ENCODE data around the gene INSIG2.

The INSIG2 gene

GRCh38 chr2:118145806-118146205 lies 57.5 kb downstream of the INSIG2 start:
- no peaks in the 10 kb centered on the region for H3K36me3 ChIP-seq (ENCODE audit: insufficient read depth, low read length)
- no peak overlapping the region for H3K9ac ChIP-seq (ENCODE audit: low read depth, low read length)
- H3K27me3 ChIP-seq (ENCODE audit: control insufficient read depth, insufficient read depth, low read length) = peaks cover 20% of the 10 kb centered on the region
- no peaks in the 10 kb centered on the region for H3K9me3 ChIP-seq (replicated peaks; ENCODE audit: low read length)
- no peak overlapping the region for H3K4me3 ChIP-seq (ENCODE audit: low read length)
- no peak overlapping the region for H3K4me2 ChIP-seq (ENCODE audit: low read length)
- H3K4me1 ChIP-seq (ENCODE audit: control insufficient read depth, insufficient read depth, low read length) = no peaks in the 10 kb centered on the region

GRCh38 chr2:118146315-118147283 lies 58.3 kb downstream of the INSIG2 start:
- no peak overlapping the region for H3K4me3 ChIP-seq (ENCODE audit: low read length)
- no peaks in the 10 kb centered on the region for H3K36me3 ChIP-seq (ENCODE audit: insufficient read depth, low read length)
- no peaks in the 10 kb centered on the region for H3K4me1 ChIP-seq (ENCODE audit: control insufficient read depth, insufficient read depth, low read length)
- no peak overlapping the region for H3K9ac ChIP-seq (ENCODE audit: low read depth, low read length)
- H3K9me3 ChIP-seq (replicated peaks; ENCODE audit: low read length) = no peaks in the 10 kb centered on the region
- H3K27me3 ChIP-seq (ENCODE audit: control insufficient read depth, insufficient read depth, low read length) = peaks cover 20% of the 10 kb centered on the region
- H3K4me2 ChIP-seq (ENCODE audit: low read length) = no peak overlapping the region

- Histone ChIP-seq H3K9ac (ENCODE audit: low read depth, low read length) (no peak overlapping the region), H3K4me1 (ENCODE audit: control insufficient read depth, insufficient read depth, low read length) (no peaks in the 10 kb centered on the region), H3K9me3 (replicated peaks; ENCODE audit: low read length) (no peaks in the 10 kb centered on the region), H3K27me3 (ENCODE audit: control insufficient read depth, insufficient read depth, low read length) (peaks cover 20% of the 10 kb centered on the region), H3K4me3 (ENCODE audit: low read length) (no peak overlapping the region), H3K4me2 (ENCODE audit: low read length) (no peak overlapping the region), H3K36me3 (ENCODE audit: insufficient read depth, low read length) (no peaks in the 10 kb centered on the region)
Observed at GRCh38 chr2:118148133-118148532, 59.9 kb downstream of the INSIG2 start.

- Histone ChIP-seq H3K9me3 (replicated peaks; ENCODE audit: low read length) (no peaks in the 10 kb centered on the region), H3K27me3 (ENCODE audit: control insufficient read depth, insufficient read depth, low read length) (peaks cover 20% of the 10 kb centered on the region), H3K4me3 (ENCODE audit: low read length) (no peak overlapping the region), H3K4me2 (ENCODE audit: low read length) (no peak overlapping the region), H3K4me1 (ENCODE audit: control insufficient read depth, insufficient read depth, low read length) (no peaks in the 10 kb centered on the region), H3K36me3 (ENCODE audit: insufficient read depth, low read length) (no peaks in the 10 kb centered on the region), H3K9ac (ENCODE audit: low read depth, low read length) (no peak overlapping the region)
Observed at GRCh38 chr2:118148809-118149208, 60.5 kb downstream of the INSIG2 start.

GRCh38 chr2:118150294-118150693 lies 62.0 kb downstream of the INSIG2 start:
- Histone ChIP-seq H3K36me3 (ENCODE audit: insufficient read depth, low read length) (no peaks in the 10 kb centered on the region), H3K4me2 (ENCODE audit: low read length) (no peak overlapping the region), H3K9me3 (replicated peaks; ENCODE audit: low read length) (no peaks in the 10 kb centered on the region), H3K27me3 (ENCODE audit: control insufficient read depth, insufficient read depth, low read length) (peaks cover 20% of the 10 kb centered on the region), H3K4me1 (ENCODE audit: control insufficient read depth, insufficient read depth, low read length) (no peaks in the 10 kb centered on the region), H3K4me3 (ENCODE audit: low read length) (no peak overlapping the region), H3K9ac (ENCODE audit: low read depth, low read length) (no peak overlapping the region)

- no peak overlapping the region for H3K9ac ChIP-seq (ENCODE audit: low read depth, low read length)
- no peaks in the 10 kb centered on the region for H3K9me3 ChIP-seq (replicated peaks; ENCODE audit: low read length)
- H3K4me1 ChIP-seq (ENCODE audit: control insufficient read depth, insufficient read depth, low read length) = no peaks in the 10 kb centered on the region
- H3K36me3 ChIP-seq (ENCODE audit: insufficient read depth, low read length) = no peaks in the 10 kb centered on the region
- peaks cover 14% of the 10 kb centered on the region for H3K27me3 ChIP-seq (ENCODE audit: control insufficient read depth, insufficient read depth, low read length)
- no peak overlapping the region for H3K4me2 ChIP-seq (ENCODE audit: low read length)
- no peak overlapping the region for H3K4me3 ChIP-seq (ENCODE audit: low read length)
Observed at GRCh38 chr2:118151831-118152230, 63.6 kb downstream of the INSIG2 start.

- no peak overlapping the region for H3K4me2 ChIP-seq (ENCODE audit: low read length)
- no peak overlapping the region for H3K9ac ChIP-seq (ENCODE audit: low read depth, low read length)
- no peaks in the 10 kb centered on the region for H3K4me1 ChIP-seq (ENCODE audit: control insufficient read depth, insufficient read depth, low read length)
- H3K27me3 ChIP-seq (ENCODE audit: control insufficient read depth, insufficient read depth, low read length) = peaks cover 19% of the 10 kb centered on the region
- H3K9me3 ChIP-seq (replicated peaks; ENCODE audit: low read length) = no peaks in the 10 kb centered on the region
- no peaks in the 10 kb centered on the region for H3K36me3 ChIP-seq (ENCODE audit: insufficient read depth, low read length)
- no peak overlapping the region for H3K4me3 ChIP-seq (ENCODE audit: low read length)
Observed at GRCh38 chr2:118153433-118153832, 65.2 kb downstream of the INSIG2 start.

GRCh38 chr2:118154176-118154575 lies 65.9 kb downstream of the INSIG2 start:
- H3K4me2 ChIP-seq (ENCODE audit: low read length) = no peak overlapping the region
- no peaks in the 10 kb centered on the region for H3K4me1 ChIP-seq (ENCODE audit: control insufficient read depth, insufficient read depth, low read length)
- H3K9me3 ChIP-seq (replicated peaks; ENCODE audit: low read length) = no peaks in the 10 kb centered on the region
- H3K9ac ChIP-seq (ENCODE audit: low read depth, low read length) = no peak overlapping the region
- no peaks in the 10 kb centered on the region for H3K36me3 ChIP-seq (ENCODE audit: insufficient read depth, low read length)
- no peak overlapping the region for H3K4me3 ChIP-seq (ENCODE audit: low read length)
- peaks cover 18% of the 10 kb centered on the region for H3K27me3 ChIP-seq (ENCODE audit: control insufficient read depth, insufficient read depth, low read length)

All from skeletal muscle satellite cell (primary cell).